ENCODE measurements around the gene DNM3.

DNA sequence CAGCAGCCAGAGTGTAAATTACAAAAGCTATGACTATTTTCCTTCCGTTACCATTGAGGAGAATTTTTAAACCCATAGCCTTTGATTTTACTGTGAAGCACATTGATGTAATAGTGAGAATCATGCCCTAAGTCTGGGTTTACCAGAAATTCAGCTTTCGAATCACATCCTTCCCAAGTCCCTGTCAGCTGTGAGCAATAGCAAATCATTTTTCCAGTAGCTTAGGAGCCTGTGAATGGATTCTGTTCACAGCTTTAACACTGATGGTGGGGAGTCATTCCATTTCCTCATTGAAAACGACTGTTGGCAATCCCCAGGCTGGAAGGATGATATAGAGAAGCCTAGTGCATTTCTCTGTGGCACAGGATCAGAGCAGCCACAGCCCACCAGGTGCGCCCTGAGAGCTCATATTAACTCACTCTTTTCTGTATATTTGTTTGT is 497.0 kb downstream of the DNM3 start:
- TF ChIP-seq, protein P1, sequence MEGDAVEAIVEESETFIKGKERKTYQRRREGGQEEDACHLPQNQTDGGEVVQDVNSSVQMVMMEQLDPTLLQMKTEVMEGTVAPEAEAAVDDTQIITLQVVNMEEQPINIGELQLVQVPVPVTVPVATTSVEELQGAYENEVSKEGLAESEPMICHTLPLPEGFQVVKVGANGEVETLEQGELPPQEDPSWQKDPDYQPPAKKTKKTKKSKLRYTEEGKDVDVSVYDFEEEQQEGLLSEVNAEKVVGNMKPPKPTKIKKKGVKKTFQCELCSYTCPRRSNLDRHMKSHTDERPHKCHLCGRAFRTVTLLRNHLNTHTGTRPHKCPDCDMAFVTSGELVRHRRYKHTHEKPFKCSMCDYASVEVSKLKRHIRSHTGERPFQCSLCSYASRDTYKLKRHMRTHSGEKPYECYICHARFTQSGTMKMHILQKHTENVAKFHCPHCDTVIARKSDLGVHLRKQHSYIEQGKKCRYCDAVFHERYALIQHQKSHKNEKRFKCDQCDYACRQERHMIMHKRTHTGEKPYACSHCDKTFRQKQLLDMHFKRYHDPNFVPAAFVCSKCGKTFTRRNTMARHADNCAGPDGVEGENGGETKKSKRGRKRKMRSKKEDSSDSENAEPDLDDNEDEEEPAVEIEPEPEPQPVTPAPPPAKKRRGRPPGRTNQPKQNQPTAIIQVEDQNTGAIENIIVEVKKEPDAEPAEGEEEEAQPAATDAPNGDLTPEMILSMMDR (IDR thresholded peaks at IDR 0.05; ENCODE audit: insufficient read depth, low read length, poor library complexity, severe bottlenecking): no peak
- no peak for TF ChIP-seq EZH2phosphoT487 (conservative IDR thresholded peaks at IDR 0.05; ENCODE audit: low read length)
